IPS-NIHi7 (cell line): ENCODE measurements around the gene SH3PXD2A.

Experiments
- DNase-seq: peaks from one replicate; pipeline ENCODE4 v3.0.0; 2012; ENCODE audit warnings: mixed read lengths; ENCODE audit errors: extremely low spot score

Gene SH3PXD2A

DNA sequence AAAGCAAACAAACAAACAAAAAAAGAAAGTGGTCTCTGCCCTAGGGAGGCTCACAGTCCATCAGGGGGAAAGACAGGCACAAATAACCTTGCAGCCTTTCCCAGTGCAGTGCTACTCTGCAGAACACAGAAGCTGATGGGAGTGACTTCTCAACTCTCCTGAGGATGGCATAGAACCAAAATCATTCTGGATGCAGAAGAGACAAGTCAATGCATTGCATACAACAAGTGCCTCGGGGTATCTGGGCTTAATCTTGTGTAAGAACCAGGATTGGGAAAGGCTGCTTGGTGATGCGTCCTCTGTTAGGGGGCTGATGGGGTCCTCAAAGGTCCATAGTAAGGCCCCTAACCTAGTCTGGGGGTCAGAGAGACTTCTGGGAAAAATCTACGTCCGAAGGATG, 293.0 kb downstream of the SH3PXD2A start:
- no peak for DNase-seq

DNA sequence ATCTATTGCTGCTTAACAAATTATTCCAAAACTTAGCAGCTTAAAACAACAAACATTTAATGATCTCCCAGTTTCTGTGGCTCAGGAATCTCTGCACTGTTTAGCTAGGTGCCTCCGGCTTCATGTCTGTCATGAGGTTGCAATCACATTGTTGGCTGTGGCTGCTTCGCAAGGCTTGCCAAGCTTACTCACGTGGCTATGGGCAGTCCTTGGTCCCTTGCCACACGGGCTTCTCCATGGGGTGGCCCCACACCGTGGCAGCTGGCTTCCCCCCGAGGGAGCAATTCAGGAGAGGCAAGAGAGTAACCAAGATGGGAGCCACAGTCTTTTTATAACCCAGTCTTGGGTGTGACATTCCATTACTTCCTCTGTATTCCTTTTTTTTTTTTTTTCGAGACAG, 294.5 kb downstream of the SH3PXD2A start:
- DNase-seq: no peak

DNA sequence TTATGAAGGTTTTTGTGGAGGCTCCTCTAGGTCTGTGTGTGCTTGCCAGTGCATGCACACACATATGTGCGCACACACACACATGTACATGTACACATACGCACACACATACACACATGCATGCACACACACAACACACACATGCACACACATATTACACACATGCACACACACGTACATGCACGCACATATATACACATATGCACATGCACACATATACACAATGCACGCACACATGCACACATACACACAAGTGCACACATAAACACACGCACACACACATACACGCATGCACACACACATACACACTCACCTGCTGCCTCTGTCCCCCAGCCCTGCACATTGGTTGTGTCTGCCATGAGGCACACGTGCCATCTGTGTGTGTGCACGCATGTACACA, 295.6 kb downstream of the SH3PXD2A start:
- no peak for DNase-seq

DNA sequence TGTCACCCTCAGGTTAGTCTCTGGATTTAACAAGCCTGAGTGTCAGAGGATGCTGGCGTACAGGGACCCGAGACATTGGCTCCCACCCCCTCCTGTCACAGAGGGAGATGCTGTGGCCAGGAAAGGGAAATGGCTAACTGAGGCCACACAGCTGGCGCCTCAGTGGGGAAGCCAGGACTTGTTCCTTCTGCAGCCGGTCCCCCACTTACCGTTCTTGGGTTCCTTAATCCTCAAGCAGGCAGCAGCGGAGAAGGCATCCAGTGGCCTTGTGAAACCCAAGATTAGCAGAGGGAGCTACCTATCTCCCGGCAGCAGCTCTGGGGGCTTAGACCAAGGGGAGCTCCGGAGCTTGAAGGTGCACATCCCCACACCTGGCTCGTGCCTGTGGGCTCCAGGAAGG, 296.5 kb downstream of the SH3PXD2A start:
- DNase-seq: no peak

DNA sequence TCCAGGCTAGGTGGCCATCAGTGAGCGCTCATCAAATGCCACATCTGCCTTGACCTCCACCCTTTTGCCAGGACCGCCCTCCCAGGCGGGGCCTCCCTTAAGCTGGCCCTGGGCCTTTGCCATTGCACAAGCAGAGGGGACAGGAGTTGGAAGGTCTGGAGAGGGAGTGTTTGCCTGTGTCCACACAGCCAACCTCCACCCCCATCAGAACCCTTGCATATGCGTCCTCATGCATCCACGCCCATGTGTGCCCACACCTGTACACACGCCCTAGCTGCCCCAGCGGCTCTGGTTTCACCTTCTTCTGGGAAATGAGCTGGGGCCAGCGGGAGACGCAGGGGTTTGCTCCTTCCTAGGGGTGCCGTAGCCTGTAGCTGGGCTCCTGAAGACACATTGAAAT, 297.9 kb downstream of the SH3PXD2A start:
- DNase-seq: no peak

DNA sequence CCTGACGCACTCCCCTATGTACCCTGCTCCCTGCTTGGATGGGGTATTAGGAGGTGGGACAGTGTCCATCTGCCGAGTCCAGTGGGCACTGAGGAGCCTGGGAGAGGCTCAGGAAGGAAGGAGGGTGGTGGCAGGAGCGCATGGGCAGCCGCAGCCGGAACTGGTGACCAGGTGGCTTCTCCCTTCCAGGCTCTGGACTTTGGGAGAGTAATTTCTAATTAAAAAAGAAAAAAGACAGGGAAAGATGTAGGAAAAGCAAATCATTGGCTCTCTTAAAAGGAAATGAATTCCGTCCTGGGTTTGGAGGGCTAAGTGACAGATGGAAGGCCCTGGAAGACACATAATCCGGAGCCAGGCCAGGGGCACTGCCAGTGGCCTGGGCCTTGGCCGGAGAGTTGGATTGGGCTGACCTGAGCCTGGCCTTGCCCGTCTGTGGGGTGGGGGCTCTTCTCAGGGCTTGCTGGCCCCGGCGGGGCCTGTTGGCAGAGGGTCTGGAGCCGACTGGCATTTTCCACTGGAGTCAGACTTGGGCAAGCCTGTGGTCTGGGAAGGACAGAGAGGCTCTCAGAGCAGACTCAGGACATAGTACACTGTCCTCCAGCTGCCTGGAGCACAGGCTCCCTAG, 298.9 kb downstream of the SH3PXD2A start:
- no peak for DNase-seq

DNA sequence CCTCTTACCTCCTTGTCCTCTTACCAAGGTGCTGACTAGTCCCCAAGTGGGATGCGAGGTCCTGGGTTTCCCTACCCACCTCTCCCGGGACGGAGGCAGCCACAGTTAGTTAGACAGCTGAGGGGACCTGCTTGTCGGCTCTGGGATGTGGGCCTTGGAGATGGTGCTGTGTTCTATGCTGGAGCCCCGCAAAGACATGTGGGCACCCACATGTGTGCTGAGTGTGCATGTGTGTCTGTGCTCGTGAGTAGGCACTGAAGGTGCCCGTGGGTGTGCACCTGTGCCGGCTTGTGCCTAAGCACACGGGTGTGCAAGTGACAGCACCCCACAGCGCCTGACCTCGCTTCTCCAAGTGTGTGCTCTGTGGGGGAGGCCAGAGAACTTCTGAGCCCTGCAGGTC, 299.7 kb downstream of the SH3PXD2A start:
- no peak for DNase-seq

DNA sequence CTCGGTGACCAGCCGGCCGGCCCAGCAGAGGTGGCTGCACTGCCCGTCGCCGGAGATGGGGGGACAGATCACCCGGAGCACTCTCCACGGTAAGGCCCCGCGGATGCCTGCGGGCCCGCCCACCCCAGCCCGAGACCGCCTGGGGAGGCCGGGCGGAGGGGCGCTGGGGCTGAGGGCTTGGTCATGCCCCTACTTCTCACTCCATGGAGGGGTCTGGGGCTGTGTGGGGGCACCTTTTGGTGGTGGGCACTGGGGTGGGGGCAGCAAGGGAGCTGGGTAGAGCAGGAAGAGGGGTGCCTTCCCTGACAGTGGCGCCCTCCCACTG, 300.1 kb downstream of the SH3PXD2A start:
- DNase-seq: peak; percentile 43

DNA sequence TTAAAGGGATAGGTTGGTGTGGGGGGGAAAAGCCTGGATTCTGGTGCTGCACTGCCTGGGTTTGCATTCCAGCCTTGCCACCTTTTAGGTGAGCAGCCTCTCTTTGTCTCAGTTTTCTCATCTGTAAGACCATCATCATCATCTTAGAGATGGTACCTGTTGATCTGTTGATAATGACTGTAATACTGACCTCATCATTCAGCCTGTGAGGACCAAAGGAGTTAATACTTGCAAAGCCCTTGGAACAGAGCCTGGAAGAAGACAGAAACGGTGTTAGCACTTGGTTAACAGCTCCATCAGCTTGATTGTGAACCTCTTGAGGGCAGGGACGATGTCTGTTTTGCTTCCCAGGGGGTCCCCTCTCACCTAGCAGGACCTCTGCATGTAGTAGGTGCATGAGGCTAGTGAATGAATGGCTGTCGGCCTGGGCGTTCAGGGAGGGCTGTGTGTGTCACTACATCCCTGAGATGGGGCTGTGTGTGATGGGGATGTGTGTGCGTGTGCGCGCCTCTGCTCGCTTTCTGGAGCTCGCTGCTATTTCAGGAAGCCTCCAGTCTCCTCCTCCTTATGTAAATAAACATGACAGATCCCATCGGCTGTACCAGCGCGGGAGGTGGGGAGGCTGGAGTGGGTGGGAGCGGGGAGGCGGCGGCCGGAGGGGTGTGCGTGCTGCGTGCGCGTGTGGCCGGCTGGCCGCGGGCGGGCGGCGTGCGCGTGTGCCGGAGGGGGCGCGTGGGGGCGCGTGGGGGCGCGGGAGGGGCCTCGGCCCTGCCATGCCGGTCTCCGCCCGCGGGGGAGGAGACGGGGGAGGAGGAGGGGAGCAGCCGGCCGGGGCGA, 300.7 kb downstream of the SH3PXD2A start:
- DNase-seq: peak; percentile 74

DNA sequence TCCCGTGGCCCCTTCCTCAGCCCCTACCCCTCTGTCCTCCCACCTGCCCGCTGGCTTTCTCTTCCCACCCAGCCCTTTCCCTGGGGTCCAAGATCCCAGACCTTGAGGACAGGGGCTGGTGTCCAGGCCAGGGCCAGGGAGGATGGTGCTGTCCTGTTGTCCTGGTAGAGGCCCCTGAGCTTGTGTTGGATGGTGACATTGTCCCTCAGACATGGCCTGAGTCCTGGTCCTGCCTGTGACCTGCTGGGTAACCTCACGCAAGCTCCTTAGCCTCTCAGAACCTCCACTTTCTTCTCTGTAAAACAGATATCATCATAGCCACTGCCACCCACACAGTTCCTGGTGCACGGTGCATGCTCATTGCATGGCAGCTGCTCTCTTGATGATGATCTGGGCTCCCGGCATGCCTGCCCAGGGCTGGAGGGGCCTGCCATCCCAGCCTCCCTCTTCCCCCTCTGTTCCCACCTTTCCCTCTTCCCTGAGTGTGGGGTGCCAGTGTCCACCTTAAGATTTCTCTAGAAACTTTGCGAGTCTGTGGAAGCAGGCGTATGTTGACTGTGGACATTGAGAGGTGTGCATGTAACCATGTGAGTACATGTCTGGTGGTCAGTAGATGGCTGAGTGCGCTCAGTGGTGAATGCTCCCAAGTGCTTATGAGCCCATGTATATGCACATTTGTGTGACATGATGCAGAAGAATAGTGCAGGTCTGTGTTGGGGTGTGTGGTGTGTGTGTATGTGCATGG, 301.5 kb downstream of the SH3PXD2A start:
- DNase-seq: no peak

DNA sequence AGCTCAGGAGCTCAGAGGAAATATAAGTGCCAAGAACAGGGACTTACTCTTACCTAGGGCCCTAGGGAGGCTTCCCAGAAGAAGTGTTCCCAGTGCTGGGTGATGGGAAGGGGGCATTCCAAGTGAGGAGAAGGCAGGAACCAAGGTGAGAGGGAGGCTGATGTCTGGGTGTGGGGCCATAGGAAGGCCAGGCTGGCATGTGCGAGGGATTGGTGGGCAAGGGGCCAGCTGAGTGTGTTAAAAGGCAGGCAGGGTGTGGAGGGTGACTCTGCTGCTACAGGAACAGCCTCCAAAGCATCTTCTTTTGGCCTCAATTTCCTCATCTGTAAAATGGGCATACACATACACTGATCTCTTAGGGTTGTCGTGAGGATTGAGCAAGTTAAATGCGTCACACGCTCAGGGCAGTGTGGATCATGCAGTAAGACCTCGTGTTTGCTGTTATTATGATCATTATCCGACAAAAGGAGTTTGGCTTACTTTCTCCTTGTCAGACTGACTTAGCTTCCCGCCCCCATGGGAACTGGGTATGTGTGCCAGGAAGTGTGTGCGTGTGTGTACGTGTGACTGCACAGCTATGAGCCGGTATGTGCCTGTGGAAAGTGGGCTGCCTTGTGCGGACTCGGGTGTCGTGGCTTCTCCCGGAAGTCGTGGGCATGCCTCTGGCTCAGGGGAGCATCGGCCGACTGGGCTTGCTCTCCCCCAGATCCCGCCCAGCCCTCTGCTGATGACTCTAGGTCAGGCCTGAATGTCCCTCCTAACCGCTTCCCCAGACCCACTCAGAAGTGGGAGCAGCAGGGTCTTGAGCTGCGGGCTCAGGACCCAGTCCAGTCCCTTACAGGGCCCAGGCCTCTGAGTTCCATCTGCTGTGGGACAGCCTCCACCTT, 302.3 kb downstream of the SH3PXD2A start:
- no peak for DNase-seq

DNA sequence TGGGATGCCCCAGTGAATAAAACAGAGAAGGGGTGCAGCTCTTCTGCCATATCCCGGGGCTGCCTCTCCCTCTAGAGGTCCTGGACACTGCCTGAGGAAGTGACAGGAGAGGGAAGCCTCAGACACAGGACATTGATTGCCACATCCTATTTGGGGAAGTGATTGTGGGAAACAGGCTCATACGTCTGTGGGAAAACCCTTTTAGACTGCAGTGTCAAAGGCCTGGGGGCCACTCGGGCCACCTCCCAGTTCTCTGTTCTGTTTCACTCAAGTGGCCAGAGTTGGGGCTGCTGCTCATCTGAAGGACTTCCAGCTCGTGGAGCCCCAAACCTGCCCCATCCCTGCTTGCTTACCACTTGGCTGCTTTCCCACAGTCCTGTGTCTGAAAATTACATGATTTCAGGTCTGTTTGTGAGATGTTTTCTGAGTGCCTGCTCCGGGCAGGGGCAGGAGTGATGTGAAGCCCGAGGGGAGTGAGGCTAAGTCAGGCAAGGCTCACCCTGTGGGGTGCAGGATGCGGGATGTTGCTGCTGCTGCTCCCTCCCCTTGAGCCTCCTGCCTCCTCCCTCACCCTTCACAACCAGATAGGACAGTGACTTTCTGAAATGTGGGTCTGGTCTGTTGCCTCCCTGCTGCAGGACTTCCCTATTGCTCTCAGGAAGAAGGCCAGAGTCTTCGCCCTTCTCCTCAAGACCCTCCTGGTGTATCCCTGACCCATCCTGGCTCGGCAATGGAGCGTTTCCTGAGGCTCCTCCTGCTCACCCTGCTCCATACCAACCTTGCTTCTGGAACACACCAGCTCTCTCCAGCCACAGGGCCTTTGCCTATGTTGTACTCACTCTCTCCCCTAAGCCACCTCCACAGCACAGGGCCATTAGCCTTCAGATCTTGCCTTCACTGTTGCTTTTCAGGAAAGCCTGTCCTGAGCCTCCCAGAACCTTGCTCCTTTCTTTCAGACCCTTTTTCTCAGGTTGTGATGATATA, 303.5 kb downstream of the SH3PXD2A start:
- DNase-seq: no peak

DNA sequence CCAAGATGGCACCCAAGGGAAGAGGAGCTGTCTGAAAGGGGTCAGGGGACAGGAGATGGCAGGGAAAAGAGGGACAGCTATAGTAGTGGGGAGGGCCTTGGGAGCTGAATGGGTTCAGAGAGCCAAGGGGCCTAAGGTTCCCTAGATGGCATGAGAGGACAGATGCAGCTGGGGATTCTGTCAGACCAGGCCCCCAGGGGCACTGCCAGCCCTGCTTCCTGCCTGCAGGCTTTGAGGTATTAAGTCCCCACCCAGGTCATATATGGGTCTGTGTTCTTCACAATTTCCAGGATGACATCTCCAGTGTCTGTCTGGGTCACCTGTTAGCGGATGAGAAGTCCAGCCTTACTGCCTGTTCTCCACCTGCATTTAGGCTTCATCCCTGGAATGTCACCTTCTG, 305.1 kb downstream of the SH3PXD2A start:
- no peak for DNase-seq

DNA sequence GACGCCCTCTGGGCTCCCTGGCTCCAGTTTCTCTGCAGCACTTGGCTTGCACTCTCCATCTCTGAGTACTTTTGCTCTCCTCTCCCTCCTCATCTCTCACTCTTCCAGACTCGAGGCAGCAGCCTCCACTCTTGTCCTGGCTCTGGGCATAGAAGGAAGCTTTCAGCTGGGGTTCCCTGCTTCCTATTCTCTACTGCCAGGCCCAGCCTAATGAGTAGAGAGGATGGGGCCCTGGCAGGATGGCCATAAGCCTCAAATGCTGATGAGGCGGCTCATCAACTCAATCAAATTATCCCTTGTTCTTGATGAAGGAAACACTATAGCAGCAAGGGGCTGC, 306.1 kb downstream of the SH3PXD2A start:
- DNase-seq: no peak

DNA sequence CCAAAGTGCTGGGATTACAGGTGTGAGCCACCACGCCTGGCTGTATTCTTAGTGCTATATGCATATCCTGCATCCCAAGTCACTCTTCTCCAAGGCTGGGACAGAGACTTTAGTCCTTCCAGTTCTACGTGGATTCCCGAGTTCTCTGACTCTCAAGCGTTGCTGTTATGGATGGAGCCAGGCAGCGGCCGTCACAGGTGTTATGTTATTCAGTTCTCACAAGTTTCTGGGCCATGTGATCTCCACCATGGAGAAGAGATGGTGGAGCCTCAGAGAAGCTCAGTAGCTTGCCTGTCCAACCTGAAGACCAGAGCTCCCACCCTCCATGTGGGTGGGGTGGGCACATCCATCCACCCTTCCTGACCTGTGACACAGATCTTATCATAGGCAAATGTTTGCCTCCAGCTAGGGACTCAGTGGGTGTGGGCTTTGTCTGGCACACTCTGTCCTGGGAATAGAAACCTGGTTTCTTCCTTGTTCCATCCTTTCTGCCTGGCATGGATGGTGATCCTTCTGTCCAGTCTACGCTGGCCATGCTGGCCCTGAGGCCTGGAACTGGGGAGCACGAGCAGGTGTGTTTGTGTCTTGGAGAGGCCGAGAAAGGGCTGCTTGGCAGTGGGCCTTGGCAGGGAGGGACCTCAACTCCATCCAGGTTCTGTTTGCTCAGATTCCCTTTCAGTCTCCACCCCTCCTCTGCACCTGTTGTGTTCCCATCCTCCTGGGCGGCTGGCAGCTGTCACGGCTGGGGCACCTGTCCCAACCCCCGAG, 306.6 kb downstream of the SH3PXD2A start:
- no peak for DNase-seq

DNA sequence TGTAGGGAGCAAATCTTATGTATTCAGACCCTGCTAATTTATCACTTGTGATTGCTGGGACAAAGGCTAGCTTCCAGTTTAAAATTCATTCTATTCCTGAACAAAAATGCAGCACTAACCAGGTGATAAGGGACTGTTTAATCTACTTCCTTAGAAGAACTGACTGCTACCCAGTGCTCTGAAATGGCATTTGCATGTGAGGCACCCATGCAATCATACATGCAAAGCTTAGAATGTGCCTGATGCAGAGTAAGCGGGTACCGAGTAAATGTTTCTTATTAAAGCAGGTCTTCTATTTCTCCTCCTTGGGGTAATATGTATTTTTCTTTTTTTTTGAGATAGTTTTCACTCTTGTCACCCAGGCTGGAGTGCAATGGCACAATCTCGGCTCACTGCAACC, 307.4 kb downstream of the SH3PXD2A start:
- no peak for DNase-seq

DNA sequence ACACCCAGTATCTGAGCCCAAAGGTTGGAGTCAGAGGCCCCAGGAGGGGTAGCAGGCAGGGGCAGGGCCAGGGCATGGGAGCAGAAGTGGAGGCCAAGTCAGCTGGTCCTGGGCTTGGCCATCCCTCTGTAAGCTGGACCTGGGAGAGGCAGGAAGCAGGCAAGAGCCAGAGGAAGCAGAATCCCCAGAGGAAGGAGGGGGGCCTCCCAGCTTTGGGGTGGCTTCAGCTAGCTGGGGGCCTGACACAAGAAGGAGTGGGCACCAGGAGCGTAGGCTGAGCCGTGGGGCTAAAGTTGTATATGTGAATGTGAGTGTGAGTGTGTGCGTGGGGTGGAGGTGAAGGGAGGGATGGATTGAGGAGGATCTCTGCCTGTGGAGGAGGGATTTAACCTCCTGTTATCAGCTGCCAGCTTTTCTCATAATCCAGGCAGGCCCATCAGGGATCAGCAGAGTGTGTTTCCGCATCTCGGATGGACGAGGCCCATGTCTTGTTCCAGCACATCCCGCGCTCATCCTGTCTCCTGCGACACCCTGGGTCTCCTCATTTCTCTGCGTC, 307.9 kb downstream of the SH3PXD2A start:
- no peak for DNase-seq

DNA sequence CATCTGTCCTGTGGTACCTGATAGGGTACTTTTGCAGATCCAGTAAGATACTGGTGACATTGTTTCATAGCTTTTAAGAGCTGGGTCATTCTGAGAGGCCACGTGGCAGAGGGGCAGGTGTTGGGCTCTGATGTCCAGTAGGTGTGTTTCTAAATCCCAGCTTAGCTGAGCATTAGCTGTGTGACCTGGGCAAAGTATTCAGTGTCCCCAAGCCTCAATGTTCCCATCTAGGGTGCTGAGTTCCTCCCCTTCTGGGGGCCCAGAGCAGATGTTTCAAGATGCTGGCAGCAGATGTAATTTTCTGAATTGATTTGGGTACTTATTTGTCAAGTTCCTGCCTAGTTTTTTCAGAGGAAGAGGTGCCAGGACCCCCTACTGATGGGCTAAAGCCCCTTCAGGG, 309.0 kb downstream of the SH3PXD2A start:
- peak; percentile 1 for DNase-seq

DNA sequence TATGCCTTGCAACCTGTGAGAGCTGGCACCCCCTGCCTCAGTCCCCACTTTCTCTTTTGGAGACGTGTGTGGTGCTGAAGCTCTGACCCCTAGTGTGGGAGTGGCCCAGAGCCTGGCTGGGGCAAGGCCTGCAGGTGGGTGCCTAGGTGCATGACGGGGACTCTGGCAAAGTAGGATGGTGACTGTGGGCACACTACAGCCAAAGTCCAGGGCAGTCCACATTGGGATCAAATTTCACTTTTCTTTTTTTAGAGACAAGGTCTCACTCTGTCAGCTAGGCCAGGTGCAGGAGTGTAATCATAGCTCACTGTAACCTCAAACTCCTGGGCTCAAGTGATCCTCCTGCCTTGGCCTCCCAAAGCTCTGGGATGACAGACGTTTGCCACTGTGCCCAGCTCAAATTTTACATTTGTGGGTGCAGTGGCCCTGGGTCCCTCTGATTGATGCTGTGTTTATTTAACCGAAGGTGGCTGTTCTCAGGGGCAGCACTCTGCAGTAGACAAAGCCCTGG, 309.6 kb downstream of the SH3PXD2A start:
- DNase-seq: no peak

DNA sequence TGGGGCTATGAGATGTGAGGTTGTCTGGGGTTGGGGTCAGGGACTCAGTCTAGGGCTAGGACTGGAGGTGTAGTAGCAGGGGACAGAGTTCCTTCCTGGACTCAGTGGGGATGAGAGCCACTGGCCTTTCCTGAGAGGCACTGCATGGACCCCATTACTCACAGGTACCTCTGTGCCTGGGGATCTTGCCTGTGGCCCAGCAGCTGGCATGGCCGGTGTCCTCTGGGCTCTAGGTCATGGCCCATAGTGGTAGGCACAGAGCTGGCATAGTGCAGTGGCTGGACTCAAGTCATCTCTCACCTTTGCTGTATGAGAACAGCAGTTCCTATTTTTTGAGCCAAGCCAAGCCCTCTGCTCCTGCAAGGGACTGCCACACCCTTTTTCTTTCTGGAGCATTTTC, 310.0 kb downstream of the SH3PXD2A start:
- peak; percentile 3 for DNase-seq
